Endothelial cell of umbilical vein (primary cell): ENCODE results near the gene MFRP. TPM values are rescaled to one million over a fixed set of nuclear protein-coding genes. Genes with fewer than 3 reads are reported as not detected.

Experiments
- BruUV-seq: library from RNA; stranded (reverse); fragments of 400-500 nt; replicated peaks from 2 replicates; lab custom pipeline; 2021; lab: Mats Ljungman, UMichigan
- CTCF ChIA-PET: fragments of 300-600, 350-600 bp; sonication (Branson Sonifier 250); formaldehyde crosslinking; loops from one replicate; lab custom pipeline; 2021; ENCODE audit warnings: antibody characterized with exemption, inconsistent platforms; lab: Charles Lee
- POLR2A ChIA-PET: fragments of 300-600, 350-600 bp; sonication (Branson Sonifier 250); formaldehyde crosslinking; loops from one replicate; lab custom pipeline; 2021; ENCODE audit warnings: antibody characterized with exemption, inconsistent platforms; lab: Charles Lee
- DNase-seq: peaks from one replicate; pipeline ENCODE4 v3.0.0-alpha.2; 2011; ENCODE audit warnings: low read depth, low spot score
- FAIRE-seq: peaks from 2 replicates; lab custom pipeline; 2011; peaks lifted over from hg19 to GRCh38; lab: Jason Lieb, UNC
- H2AFZ ChIP-seq: 2 replicates; pipeline ENCODE4 v1.6.0; 2012; ENCODE audit warnings: low read depth, low read length, control low read depth, inconsistent platforms
- H3K27ac ChIP-seq: 2 replicates; pipeline ENCODE4 v1.5.1; 2011; ENCODE audit warnings: low read depth, mild to moderate bottlenecking, control low read depth, low read length, moderate library complexity; ENCODE audit not compliant: insufficient read depth
- H3K27me3 ChIP-seq, 2 experiments: 2 replicates each; pipeline versions ENCODE4 v1.6.0 to v1.6.1; 2011; ENCODE audit warnings: low read length in 2 of 2, mixed read lengths in 1 of 2; ENCODE audit not compliant: control insufficient read depth in 2 of 2, insufficient read depth in 2 of 2
- H3K36me3 ChIP-seq, 2 experiments: 2 replicates in 1 of 2; 3 replicates in 1 of 2; pipeline ENCODE4 v1.5.1; 2011; ENCODE audit warnings: low read length in 2 of 2, mild to moderate bottlenecking in 1 of 2, moderate library complexity in 1 of 2; ENCODE audit not compliant: control insufficient read depth in 2 of 2, insufficient read depth in 2 of 2; ENCODE audit errors: extremely low read depth in 1 of 2
- H3K4me1 ChIP-seq: 3 replicates; pipeline ENCODE4 v1.5.1; 2011; ENCODE audit warnings: mild to moderate bottlenecking, low read length; ENCODE audit not compliant: control insufficient read depth, insufficient read depth; ENCODE audit errors: extremely low read depth
- H3K4me2 ChIP-seq: 2 replicates; pipeline ENCODE4 v1.6.1; 2011; ENCODE audit warnings: low read length, control low read depth, mixed read lengths; ENCODE audit not compliant: insufficient read depth
- H3K4me3 ChIP-seq, 3 experiments: fragments of 200-600 bp in 1 of 3; sonication (generic), shearing (Covaris generic) in 1 of 3; replicated peaks in 1 of 3; 2 replicates each; pipeline ENCODE4 v1.5.1; 2011 to 2016; ENCODE audit warnings: control low read depth in 3 of 3, low read length in 3 of 3, mild to moderate bottlenecking in 2 of 3, inconsistent platforms in 1 of 3, low read depth in 1 of 3, moderate library complexity in 1 of 3; ENCODE audit not compliant: insufficient read depth in 1 of 3
- H3K79me2 ChIP-seq: 2 replicates; pipeline ENCODE4 v1.6.0; 2012; ENCODE audit warnings: low read length, inconsistent platforms; ENCODE audit not compliant: control insufficient read depth, insufficient read depth
- H3K9ac ChIP-seq: replicated peaks from 2 replicates; pipeline ENCODE3; 2011; ENCODE audit warnings: low read length, control low read depth; ENCODE audit not compliant: insufficient read depth; ENCODE audit errors: extremely low read depth
- H3K9me1 ChIP-seq: replicated peaks from 3 replicates; pipeline ENCODE4 v1.6.0; 2011; ENCODE audit warnings: mild to moderate bottlenecking, low read length; ENCODE audit not compliant: control insufficient read depth, insufficient read depth; ENCODE audit errors: extremely low read depth
- H3K9me3 ChIP-seq: replicated peaks from 2 replicates; pipeline ENCODE4 v1.5.1; 2012; ENCODE audit warnings: low read length, inconsistent platforms; ENCODE audit not compliant: control insufficient read depth, insufficient read depth
- H4K20me1 ChIP-seq: replicated peaks from 2 replicates; pipeline ENCODE3; 2011; ENCODE audit warnings: mild to moderate bottlenecking, low read length; ENCODE audit not compliant: control insufficient read depth, insufficient read depth; ENCODE audit errors: extremely low read depth
- EZH2 ChIP-seq: IDR thresholded peaks from 2 replicates; pipeline ENCODE4 v1.6.1; 2012; ENCODE audit warnings: borderline replicate concordance, low read depth, mild to moderate bottlenecking, moderate library complexity, low read length, inconsistent platforms; ENCODE audit not compliant: severe bottlenecking
- FOS ChIP-seq: IDR thresholded peaks from 2 replicates; pipeline ENCODE4 v1.6.1; 2011; ENCODE audit warnings: mild to moderate bottlenecking, low read length, moderate library complexity, borderline replicate concordance; ENCODE audit not compliant: insufficient read depth
- GATA2 ChIP-seq: IDR thresholded peaks from 2 replicates; pipeline ENCODE4 v1.7.0; 2011; ENCODE audit warnings: low read depth, mild to moderate bottlenecking, moderate library complexity, mixed read lengths, low read length; ENCODE audit not compliant: insufficient read length, insufficient read depth
- JUN ChIP-seq: IDR thresholded peaks from 2 replicates; pipeline ENCODE4 v1.6.1; 2011; ENCODE audit warnings: borderline replicate concordance, low read depth; ENCODE audit not compliant: insufficient read length, insufficient read depth
- MYC ChIP-seq: IDR thresholded peaks from one replicate; pipeline ENCODE4 v1.6.1; 2011; ENCODE audit warnings: mild to moderate bottlenecking, low read depth, low read length
- POLR2A ChIP-seq: IDR thresholded peaks from 2 replicates; pipeline ENCODE4 v1.6.1; 2012; ENCODE audit warnings: low read depth, mild to moderate bottlenecking, control low read depth, low read length
- POLR2AphosphoS5 ChIP-seq: IDR thresholded peaks from 2 replicates; pipeline ENCODE4 v1.6.1; 2012; ENCODE audit warnings: low read depth, mild to moderate bottlenecking, control low read depth, low read length, moderate library complexity; ENCODE audit not compliant: insufficient read depth
- dilution Hi-C: fragments of 300-500 bp; cut with MboI; formaldehyde crosslinking; loops from one replicate; pipeline ENCODE4 v1.15.0; 2019; ENCODE audit warnings: low sequenced_read_pairs; ENCODE audit not compliant: extremely low pct_ligation_motif_present
- intact Hi-C: fragments of 100-400 bp; cut with micrococcal nuclease; formaldehyde crosslinking; loops from one replicate; pipeline ENCODE4 v1.10.0; 2022
- polyA plus RNA-seq, 4 experiments: library from polyadenylated mRNA; depleted of rRNA in 3 of 4; stranded (reverse) in 3 of 4; unstranded in 1 of 4; fragments of >200 nt; gene quantifications; 2 replicates each; pipeline versions ENCODE4 v1.2.1 to v1.2.3, GENCODE V29; 2011 to 2012; ENCODE audit warnings: missing spikeins in 1 of 4
- total RNA-seq: library from RNA; stranded (reverse); gene quantifications from 2 replicates; pipeline ENCODE4 v1.2.3, GENCODE V29; 2021
- TF ChIP-seq, protein P1 (sequence below), 2 donors: IDR thresholded peaks; 1 replicate in 1 of 2; 2 replicates in 1 of 2; pipeline ENCODE4 v1.5.1; 2011; ENCODE audit warnings: low read length in 2 of 2, mild to moderate bottlenecking in 2 of 2, moderate library complexity in 2 of 2, control low read depth in 1 of 2, inconsistent platforms in 1 of 2, low read depth in 1 of 2; ENCODE audit not compliant: insufficient read depth in 1 of 2; ENCODE audit errors: extremely low read depth in 1 of 2
- TF ChIP-seq, protein P2 (sequence below): IDR thresholded peaks from 2 replicates; pipeline ENCODE4 v1.6.1; 2011; ENCODE audit not compliant: insufficient read depth, insufficient read length

MFRP gene
- total and polyA plus RNA-seq, 2 donors (not counting 3 experiments of a cell fraction or from before 2014, with no cell fraction given): 0.08 TPM; not detected in 1

DNA sequence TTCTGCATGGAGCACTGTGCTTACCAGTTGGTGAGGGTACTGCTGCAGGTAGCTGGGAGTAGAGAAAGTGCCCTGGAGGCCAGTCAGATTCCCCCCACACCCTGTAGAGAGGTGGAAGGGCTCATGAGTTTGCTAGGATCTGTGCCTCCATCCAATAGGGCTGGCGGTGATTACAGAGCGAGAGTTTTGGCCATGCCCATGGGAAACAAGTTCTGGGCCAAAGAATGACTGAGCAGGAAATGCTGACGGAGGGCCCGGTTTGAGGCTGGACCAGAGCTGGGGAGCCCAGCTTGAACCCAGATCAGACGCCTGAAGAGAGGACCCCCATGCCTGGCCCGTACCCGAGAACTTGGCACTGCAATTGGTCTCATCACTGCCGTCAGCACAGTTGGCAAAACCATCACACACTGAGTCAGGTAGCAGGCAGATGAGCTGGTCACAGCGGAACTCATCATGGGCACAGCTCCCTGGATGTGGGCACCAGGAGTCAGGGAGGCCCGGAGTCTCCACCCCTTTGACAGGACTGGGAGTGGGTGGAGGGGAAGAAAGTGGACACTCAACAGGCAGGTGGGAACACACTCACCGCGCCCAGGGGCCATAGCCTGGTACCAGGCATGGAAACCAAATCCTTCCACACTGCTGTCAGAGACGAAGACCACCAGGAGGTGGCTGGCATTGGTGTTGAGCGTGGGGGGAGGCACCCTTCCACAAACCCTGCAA lies 2.1 kb downstream of the MFRP start:
- POLR2A ChIA-PET: no interaction called here
- CTCF ChIA-PET: interaction anchor here (0.7 to 6.2 kb wide), 4 partner anchors 13 to 37 kb away, joined by 3 to 55 read pairs (median 3); partner anchors contain the start of gene USP2

More for the DNA sequence above, 2.1 kb downstream of the MFRP start:
- dilution Hi-C loops: no loop called here
- no peak overlapping the region for H2AFZ ChIP-seq
- FAIRE-seq: no peak
- peaks cover 9% of the 10 kb centered on the region for H3K4me1 ChIP-seq
- intact Hi-C loops: no loop called here
- H4K20me1 ChIP-seq: no peaks in the 10 kb centered on the region
- H3K36me3 ChIP-seq: no peaks in the 10 kb centered on the region
- no peak for TF ChIP-seq FOS
- TF ChIP-seq MYC: no peak
- TF ChIP-seq EZH2: no peak
- TF ChIP-seq, protein P1, sequence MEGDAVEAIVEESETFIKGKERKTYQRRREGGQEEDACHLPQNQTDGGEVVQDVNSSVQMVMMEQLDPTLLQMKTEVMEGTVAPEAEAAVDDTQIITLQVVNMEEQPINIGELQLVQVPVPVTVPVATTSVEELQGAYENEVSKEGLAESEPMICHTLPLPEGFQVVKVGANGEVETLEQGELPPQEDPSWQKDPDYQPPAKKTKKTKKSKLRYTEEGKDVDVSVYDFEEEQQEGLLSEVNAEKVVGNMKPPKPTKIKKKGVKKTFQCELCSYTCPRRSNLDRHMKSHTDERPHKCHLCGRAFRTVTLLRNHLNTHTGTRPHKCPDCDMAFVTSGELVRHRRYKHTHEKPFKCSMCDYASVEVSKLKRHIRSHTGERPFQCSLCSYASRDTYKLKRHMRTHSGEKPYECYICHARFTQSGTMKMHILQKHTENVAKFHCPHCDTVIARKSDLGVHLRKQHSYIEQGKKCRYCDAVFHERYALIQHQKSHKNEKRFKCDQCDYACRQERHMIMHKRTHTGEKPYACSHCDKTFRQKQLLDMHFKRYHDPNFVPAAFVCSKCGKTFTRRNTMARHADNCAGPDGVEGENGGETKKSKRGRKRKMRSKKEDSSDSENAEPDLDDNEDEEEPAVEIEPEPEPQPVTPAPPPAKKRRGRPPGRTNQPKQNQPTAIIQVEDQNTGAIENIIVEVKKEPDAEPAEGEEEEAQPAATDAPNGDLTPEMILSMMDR (IDR thresholded peaks at IDR 0.05; ENCODE audit: extremely low read depth in 1 of 2, insufficient read depth in 1 of 2, low read depth in 1 of 2, low read length in 2 of 2): no peak
- TF ChIP-seq POLR2AphosphoS5: no peak
- no peak for TF ChIP-seq GATA2
- TF ChIP-seq, protein P2, sequence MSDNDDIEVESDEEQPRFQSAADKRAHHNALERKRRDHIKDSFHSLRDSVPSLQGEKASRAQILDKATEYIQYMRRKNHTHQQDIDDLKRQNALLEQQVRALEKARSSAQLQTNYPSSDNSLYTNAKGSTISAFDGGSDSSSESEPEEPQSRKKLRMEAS: no peak
- TF ChIP-seq JUN: no peak
- no peak for TF ChIP-seq POLR2A
- H3K4me3 ChIP-seq: no peak overlapping the region
- no peak overlapping the region for H3K4me2 ChIP-seq
- no peaks in the 10 kb centered on the region for H3K9me1 ChIP-seq
- H3K79me2 ChIP-seq: no peaks in the 10 kb centered on the region
- H3K9me3 ChIP-seq: no peaks in the 10 kb centered on the region
- peaks cover 0 to 3% of the 10 kb centered on the region in 2 experiments for H3K27me3 ChIP-seq
- H3K27ac ChIP-seq: no peak overlapping the region
- no peak for DNase-seq
- H3K9ac ChIP-seq: no peak overlapping the region
- no TSS peak for BruUV-seq
